WERI-Rb-1 (cell line): ENCODE results near the gene BCKDK.

Experiments
- DNase-seq: peaks from one replicate; pipeline ENCODE4 v3.0.0-alpha.2; 2020
- H3K27ac ChIP-seq: fragments of 250-450 bp; sonication (Bioruptor Pico); 2 replicates; pipeline ENCODE4 v1.5.1; 2020; ENCODE audit warnings: mild to moderate bottlenecking, moderate library complexity
- H3K27me3 ChIP-seq: fragments of 250-450 bp; sonication (Bioruptor Pico); 2 replicates; pipeline ENCODE4 v1.5.1; 2021; ENCODE audit warnings: mild to moderate bottlenecking, low read depth, moderate library complexity; ENCODE audit not compliant: insufficient read depth, severe bottlenecking
- H3K36me3 ChIP-seq: fragments of 250-450 bp; sonication (Bioruptor Pico); 2 replicates; pipeline ENCODE4 v1.5.1; 2020; ENCODE audit warnings: mild to moderate bottlenecking, moderate library complexity
- H3K4me3 ChIP-seq: 2 replicates; pipeline ENCODE4 v1.5.1; 2011; ENCODE audit warnings: low read depth, mild to moderate bottlenecking, control low read depth, low read length
- H3K9me3 ChIP-seq: fragments of 250-450 bp; sonication (Bioruptor Pico); 2 replicates; pipeline ENCODE4 v1.5.1; 2021; ENCODE audit warnings: mild to moderate bottlenecking, moderate library complexity; ENCODE audit not compliant: severe bottlenecking
- CTCF ChIP-seq: IDR thresholded peaks from 2 replicates; pipeline ENCODE4 v1.5.1; 2011; ENCODE audit warnings: low read depth, mild to moderate bottlenecking, control low read depth, inconsistent platforms, low read length

The BCKDK gene

DNA sequence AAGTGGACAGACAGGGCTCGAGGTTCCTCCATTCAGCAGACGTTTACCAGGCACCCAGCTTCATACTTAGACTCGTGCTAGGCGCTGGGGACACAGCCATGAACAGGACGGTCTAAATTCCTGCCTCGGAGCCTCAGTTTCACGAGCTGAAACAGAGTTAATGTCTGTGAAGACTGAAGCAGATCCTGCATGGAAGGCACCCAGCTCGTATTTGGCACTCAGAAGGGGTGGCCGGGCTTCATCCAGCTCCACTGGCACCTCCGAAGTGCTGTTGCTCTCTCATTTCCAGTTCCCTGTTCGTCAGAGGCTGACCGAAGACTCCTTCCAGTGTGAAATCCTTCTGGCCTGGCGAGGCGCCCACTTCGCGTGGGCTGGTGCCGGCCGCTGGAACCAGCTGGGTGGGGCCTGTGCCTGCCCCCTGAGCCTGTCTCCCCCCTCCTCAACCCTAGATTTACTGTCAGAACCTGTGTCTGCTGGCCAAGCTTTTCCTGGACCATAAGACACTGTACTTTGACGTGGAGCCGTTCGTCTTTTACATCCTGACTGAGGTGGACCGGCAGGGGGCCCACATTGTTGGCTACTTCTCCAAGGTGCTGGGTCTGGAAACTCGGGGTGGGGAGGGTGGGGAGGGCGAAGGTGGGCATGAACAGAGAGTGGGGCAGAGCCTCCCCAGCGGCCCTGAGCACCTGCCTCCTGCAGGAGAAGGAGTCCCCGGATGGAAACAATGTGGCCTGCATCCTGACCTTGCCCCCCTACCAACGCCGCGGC, 21.6 kb downstream of the BCKDK start:
- no peak for TF ChIP-seq CTCF
- no peak overlapping the region for H3K27ac ChIP-seq
- H3K36me3 ChIP-seq = peaks cover 49% of the 10 kb centered on the region
- no peaks in the 10 kb centered on the region for H3K27me3 ChIP-seq
- DNase-seq = no peak
- H3K9me3 ChIP-seq = no peaks in the 10 kb centered on the region
- no peak overlapping the region for H3K4me3 ChIP-seq

- no peak overlapping the region for H3K4me3 ChIP-seq
- H3K9me3 ChIP-seq = no peaks in the 10 kb centered on the region
- no peaks in the 10 kb centered on the region for H3K27me3 ChIP-seq
- TF ChIP-seq CTCF = no peak
- H3K36me3 ChIP-seq = peaks cover 49% of the 10 kb centered on the region
- no peak for DNase-seq
- H3K27ac ChIP-seq = no peak overlapping the region
Observed at GRCh38 chr16:31130336-31130891, 22.2 kb downstream of the BCKDK start.

DNA sequence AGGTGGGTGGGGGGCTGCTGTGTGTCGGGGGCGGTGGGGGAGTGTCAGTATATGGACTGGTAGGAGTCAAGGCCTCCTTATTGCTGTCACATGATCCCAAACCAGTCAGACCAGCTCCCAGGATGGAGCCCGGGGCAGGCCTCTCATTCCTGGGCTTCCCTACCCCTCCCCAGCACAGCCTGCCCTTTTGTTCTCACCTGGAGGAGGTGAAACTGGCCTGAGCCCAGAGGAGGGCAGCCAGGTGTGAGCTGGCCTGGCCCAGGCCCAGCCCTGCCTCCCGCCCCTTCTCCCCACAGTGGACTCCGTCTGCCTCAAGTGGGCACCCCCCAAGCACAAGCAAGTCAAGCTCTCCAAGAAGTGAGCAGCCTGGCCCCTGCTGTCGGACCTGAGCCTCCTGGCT, 22.7 kb downstream of the BCKDK start:
- TF ChIP-seq CTCF = no peak
- no peak for DNase-seq
- H3K36me3 ChIP-seq = peaks cover 49% of the 10 kb centered on the region

DNA sequence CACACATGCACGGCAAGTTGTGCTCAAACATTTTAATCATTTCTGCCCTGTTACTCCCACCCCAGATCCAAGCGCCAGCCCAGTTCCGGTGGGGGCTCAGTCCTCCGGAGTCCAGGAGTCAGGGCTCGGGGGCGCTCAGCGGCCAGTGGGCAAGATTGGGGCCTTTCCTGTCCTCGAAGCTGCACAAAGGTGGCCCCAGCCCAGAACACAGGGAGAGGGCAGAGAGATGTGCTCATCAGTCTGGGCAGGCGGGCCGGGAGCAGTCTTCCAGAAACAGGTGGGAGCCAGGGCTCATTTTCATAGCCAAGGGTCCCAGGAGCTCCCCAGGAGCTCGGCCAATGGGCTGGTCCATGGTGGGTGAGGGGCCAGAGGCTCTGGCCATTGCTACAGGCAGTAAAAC, 23.2 kb downstream of the BCKDK start:
- TF ChIP-seq CTCF = no peak
- H3K36me3 ChIP-seq = peaks cover 49% of the 10 kb centered on the region
- no peak overlapping the region for H3K27ac ChIP-seq

More for the DNA sequence above, 22.7 kb downstream of the BCKDK start:
- Histone ChIP-seq H3K9me3 (no peaks in the 10 kb centered on the region), H3K4me3 (no peak overlapping the region), H3K27ac (no peak overlapping the region), H3K27me3 (no peaks in the 10 kb centered on the region)

GRCh38 chr16:31131841-31132271, 23.7 kb downstream of the BCKDK start:
- peaks cover 48% of the 10 kb centered on the region for H3K36me3 ChIP-seq
- no peaks in the 10 kb centered on the region for H3K27me3 ChIP-seq
- H3K4me3 ChIP-seq = no peak overlapping the region
- no peak for DNase-seq
- H3K9me3 ChIP-seq = no peaks in the 10 kb centered on the region
- H3K27ac ChIP-seq = no peak overlapping the region
- no peak for TF ChIP-seq CTCF

More for the DNA sequence above, 23.2 kb downstream of the BCKDK start:
- H3K9me3 ChIP-seq = no peaks in the 10 kb centered on the region
- no peak for DNase-seq
- no peaks in the 10 kb centered on the region for H3K27me3 ChIP-seq
- H3K4me3 ChIP-seq = no peak overlapping the region
